ENCODE data around the gene ANKRD16. TPM values are rescaled to one million over a fixed set of nuclear protein-coding genes. Genes with fewer than 3 reads are reported as not detected.
A peak's percentile ranks its signal among the peaks of the same experiment; 100 is the strongest.
"Not testable (repeated sequence)": the region's sequence is repeated elsewhere in the genome, so short reads cannot be mapped to it uniquely, and the experiment has no call there.

Gene ANKRD16
- total RNA-seq, 2 experiments from 2014 or later = 3.3 to 5.4 TPM

DNA sequence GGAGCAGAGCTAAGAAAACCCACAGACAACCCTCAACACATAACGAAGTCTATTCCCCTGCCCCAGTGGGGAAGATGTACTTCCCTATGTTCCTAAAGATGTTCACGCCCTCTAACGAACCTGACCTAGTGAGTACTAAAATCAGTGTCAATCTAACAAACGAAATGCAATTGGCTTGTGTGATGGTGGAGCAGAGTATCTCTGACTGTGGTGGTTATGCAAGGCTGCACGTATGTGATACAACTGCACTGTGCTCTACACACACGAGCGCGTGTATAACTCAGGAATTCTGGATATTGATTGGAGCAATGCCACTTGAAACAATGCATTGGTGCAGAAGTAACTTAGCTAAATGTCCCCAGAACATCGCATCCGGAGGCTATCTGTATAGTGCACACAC, 1.3 kb downstream of the ANKRD16 start:
- H3K9me3 Mint-ChIP-seq = no peaks in the 10 kb centered on the region
- ChIA-PET POLR2A (interaction anchor here (0.8 to 4.3 kb wide), 6 partner anchors 9 to 123 kb away, joined by 3 to 31 read pairs (median 3); partner anchors contain the start of genes GDI2 and IL15RA), CTCF (interaction anchor here (0.5 to 2.7 kb wide), 4 partner anchors 14 to 259 kb away, joined by 3 to 8 read pairs (median 4); partner anchors contain the start of gene GDI2)
- H3K27me3 Mint-ChIP-seq = no peaks in the 10 kb centered on the region
- H3K27ac Mint-ChIP-seq = no peak overlapping the region
- DNase-seq = no peak
- peaks cover 31% of the 10 kb centered on the region for H3K36me3 Mint-ChIP-seq (ENCODE audit: low read depth)
- H3K4me1 Mint-ChIP-seq = peaks cover 39% of the 10 kb centered on the region
- H3K4me3 Mint-ChIP-seq = peak overlapping the region; percentile 83

DNA sequence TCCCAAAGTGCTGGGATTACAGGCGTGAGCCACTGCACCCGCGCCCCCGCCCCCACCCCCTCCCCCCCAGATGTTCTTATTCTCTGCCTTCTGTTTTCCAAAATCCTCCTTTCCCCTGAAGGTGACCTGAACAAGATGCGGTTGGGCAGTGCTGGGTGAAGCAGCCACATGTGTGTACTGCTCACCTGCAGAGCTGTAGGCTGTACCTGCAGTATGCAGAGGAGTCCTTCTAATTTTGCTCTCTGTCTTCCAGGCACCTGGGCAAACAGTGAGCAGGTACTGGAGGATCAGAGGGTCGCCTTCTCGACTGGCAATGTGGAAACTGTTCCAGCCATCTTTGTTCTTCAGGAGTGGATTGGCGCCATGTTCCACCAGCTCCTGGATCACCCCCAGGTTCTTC, 2.1 kb downstream of the ANKRD16 start:
- H3K27me3 Mint-ChIP-seq = no peaks in the 10 kb centered on the region
- POLR2A ChIA-PET = interaction anchor here (0.9 to 4.3 kb wide), 5 partner anchors 8 to 123 kb away, joined by 3 to 31 read pairs (median 3); partner anchors contain the start of genes GDI2 and IL15RA
- peaks cover 36% of the 10 kb centered on the region for H3K4me1 Mint-ChIP-seq
- H3K4me3 Mint-ChIP-seq = no peak overlapping the region
- H3K36me3 Mint-ChIP-seq (ENCODE audit: low read depth) = peaks cover 31% of the 10 kb centered on the region
- CTCF ChIA-PET = interaction anchor here (1.0 to 2.7 kb wide), 3 partner anchors 14 to 258 kb away, joined by 4 to 8 read pairs (median 5); partner anchors contain the start of gene GDI2
- H3K27ac Mint-ChIP-seq = no peak overlapping the region
- no peak for DNase-seq
- H3K9me3 Mint-ChIP-seq = no peaks in the 10 kb centered on the region

DNA sequence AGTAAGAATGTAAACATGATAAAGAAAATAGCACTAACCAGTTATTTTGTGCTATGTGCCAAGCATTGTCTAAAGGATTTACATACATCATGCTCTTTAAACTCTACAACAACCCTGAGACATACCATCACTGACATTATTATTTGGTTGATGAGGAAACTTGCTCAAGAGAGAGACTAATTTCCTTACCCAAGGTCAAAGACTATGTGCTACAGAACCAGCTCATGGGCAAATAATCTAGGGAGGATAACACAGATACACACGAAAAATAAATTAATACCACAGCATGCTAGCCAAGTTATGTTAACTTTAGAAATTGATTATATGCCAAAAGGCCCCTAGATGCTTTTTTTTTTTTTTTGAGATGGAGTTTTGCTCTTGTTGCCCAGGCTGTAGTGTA, 2.7 kb downstream of the ANKRD16 start:
- Mint-ChIP-seq H3K4me1 (peaks cover 30% of the 10 kb centered on the region), H3K27ac (no peak overlapping the region), H3K4me3 (no peak overlapping the region), H3K27me3 (no peaks in the 10 kb centered on the region), H3K9me3 (no peaks in the 10 kb centered on the region), H3K36me3 (ENCODE audit: low read depth) (peaks cover 31% of the 10 kb centered on the region)
- POLR2A ChIA-PET = interaction anchor here (0.6 to 1.1 kb wide), 2 partner anchors 8 to 74 kb away, joined by 3 read pairs; partner anchors contain the start of gene GDI2
- CTCF ChIA-PET = interaction anchor here (0.6 to 2.7 kb wide), 3 partner anchors 13 to 91 kb away, joined by 4 to 8 read pairs (median 5); no protein-coding TSS in a partner anchor
- no peak for DNase-seq

DNA sequence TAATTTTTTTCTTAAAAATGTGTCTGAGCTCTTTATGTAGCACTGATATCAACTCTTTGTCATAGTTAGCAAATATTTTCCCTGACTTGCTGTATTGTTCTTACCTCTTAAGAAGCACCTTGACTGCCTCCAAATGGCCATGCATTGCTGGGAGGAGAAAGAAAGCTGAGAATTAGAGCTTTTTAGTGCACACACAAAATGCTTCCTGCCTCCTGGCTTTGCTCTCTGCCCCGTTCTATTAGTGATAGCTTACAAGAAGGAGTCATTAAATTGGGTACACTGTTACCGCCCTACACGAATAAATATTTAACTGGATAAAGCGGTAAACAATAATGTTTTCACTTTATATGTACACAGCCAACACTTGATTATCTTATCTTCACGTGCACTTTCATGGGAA, 4.1 kb downstream of the ANKRD16 start:
- peaks cover 27% of the 10 kb centered on the region for H3K36me3 Mint-ChIP-seq (ENCODE audit: low read depth)
- DNase-seq = no peak
- ChIA-PET POLR2A (no interaction called here), CTCF (interaction anchor here (1.1 to 3.9 kb wide), 2 partner anchors 12 to 256 kb away, joined by 3 to 15 read pairs; no protein-coding TSS in a partner anchor)
- no peaks in the 10 kb centered on the region for H3K27me3 Mint-ChIP-seq
- H3K27ac Mint-ChIP-seq = no peak overlapping the region
- H3K4me1 Mint-ChIP-seq = peaks cover 16% of the 10 kb centered on the region
- no peaks in the 10 kb centered on the region for H3K9me3 Mint-ChIP-seq
- H3K4me3 Mint-ChIP-seq = no peak overlapping the region

DNA sequence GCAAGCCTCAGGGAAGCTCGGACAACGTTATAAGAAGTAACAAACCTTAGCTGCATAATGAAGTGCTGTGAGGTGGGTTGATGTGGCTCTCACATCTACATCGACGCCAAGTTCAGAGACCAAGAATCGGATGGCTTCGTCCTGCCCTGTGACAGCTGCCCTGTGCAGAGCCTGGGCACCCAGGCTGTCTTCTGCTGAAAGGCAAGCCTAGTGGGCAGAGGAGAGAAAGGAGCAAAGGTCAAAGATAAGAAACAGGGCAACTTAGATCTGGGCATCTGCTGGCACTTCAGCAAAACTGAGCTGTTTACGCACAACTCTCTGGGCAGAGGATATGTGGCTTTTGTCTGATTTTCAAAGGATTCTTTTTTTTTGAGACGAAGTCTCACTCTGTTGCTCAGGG, 6.7 kb downstream of the ANKRD16 start:
- Mint-ChIP-seq H3K4me1 (peaks cover 7% of the 10 kb centered on the region), H3K27me3 (no peaks in the 10 kb centered on the region), H3K4me3 (no peak overlapping the region), H3K36me3 (ENCODE audit: low read depth) (peaks cover 20% of the 10 kb centered on the region), H3K9me3 (no peaks in the 10 kb centered on the region), H3K27ac (no peak overlapping the region)
- no peak for DNase-seq
- ChIA-PET CTCF (interaction anchor here (1.6 to 3.9 kb wide), 2 partner anchors 9 to 69 kb away, joined by 3 to 15 read pairs; partner anchors contain the start of gene GDI2), POLR2A (no interaction called here)

DNA sequence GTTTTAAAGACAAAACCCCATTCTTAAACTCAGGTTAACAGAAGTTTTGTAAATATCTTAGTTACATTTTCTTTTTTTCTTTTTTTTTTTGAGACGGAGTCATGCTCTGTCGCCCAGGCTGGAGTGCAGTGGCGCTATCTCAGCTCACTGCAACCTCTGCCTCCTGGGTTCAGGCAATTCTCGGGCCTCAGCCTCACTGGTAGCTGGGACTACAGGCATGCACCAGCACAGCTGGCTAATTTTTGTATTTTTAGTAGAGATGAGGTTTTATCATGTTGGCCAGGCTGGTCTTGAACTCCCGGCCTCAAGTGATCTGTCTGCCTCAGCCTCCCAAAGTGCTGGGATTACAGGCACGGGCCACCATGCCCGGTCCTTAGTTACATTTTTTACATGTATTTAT, 12.7 kb downstream of the ANKRD16 start:
- H3K27ac Mint-ChIP-seq; DNase-seq; H3K9me3 Mint-ChIP-seq; H3K4me1 Mint-ChIP-seq; H3K4me3 Mint-ChIP-seq; H3K27me3 Mint-ChIP-seq; H3K36me3 Mint-ChIP-seq (ENCODE audit: low read depth): not testable (repeated sequence)
- ChIA-PET POLR2A (interaction anchor here (1.2 kb wide), 1 partner anchor 64 kb away, joined by 3 read pairs; the partner anchor contains the start of gene GDI2), CTCF (interaction anchor here (2.2 kb wide), 1 partner anchor 12 kb away, joined by 6 read pairs; the partner anchor contains the start of genes ANKRD16 and FBH1)

DNA sequence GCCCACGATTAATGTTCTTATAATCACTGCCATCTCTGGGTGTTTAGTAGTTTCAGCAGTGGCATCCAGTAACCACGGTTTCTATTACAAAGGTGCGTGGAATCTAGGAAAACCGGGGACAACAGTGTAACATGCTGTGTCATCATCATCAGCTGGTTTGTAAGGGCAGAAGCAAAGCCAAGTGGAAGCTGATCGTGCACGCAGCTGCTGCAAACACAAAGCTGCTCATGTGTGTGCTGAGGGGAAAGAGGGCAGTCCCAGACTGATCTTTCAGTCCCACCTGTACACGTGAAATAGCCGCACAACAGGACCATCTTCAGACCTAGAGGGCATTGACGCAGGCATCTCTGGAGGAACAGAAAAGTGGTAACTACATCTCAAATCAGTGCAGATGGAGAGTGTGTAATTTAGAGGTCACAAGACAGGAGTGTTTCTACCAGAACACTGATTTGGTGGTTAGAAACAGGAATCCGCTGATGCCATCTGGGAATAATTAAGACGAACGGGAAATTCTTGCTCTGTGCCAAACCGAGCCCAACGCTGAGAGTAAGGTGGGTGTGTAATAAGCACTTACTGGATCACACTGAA, 13.4 kb downstream of the ANKRD16 start:
- POLR2A ChIA-PET = no interaction called here
- Mint-ChIP-seq H3K4me1 (peaks cover 2% of the 10 kb centered on the region), H3K36me3 (ENCODE audit: low read depth) (no peaks in the 10 kb centered on the region), H3K27ac (no peak overlapping the region), H3K9me3 (no peaks in the 10 kb centered on the region), H3K4me3 (no peak overlapping the region), H3K27me3 (no peaks in the 10 kb centered on the region)
- CTCF ChIA-PET = interaction anchor here (0.7 kb wide), 1 partner anchor 719 kb away, joined by 3 read pairs; no protein-coding TSS in a partner anchor
- DNase-seq = no peak

DNA sequence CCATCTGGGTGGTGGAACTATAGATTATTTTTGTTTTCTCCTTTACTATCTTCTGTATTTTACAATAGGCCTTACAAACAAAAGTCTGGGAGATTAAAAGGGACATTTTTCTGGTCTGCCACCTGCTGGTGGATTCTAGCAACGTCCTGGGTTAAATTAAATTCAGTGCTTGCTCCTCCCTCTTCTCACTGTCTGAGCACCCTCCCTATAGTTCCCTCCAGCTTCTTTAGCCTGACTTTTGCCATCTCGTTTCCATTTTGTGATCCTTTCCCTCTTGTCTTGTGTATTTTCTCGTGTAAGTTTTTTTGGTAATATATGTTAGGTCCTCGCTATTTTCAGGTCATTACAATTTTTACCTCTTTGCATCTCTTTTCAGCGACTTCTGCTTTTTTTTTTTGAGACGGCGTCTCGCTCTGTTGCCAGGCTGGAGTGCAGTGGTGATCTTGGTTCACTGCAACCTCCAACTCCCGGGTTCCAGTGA, 16.1 kb downstream of the ANKRD16 start:
- H3K27me3 Mint-ChIP-seq = no peaks in the 10 kb centered on the region
- H3K4me1 Mint-ChIP-seq = peaks cover 2% of the 10 kb centered on the region
- H3K4me3 Mint-ChIP-seq = no peak overlapping the region
- peak; percentile 73 for DNase-seq
- ChIA-PET POLR2A (interaction anchor here (1.1 to 1.4 kb wide), 2 partner anchors 60 to 62 kb away, joined by 4 to 6 read pairs; partner anchors contain the start of gene GDI2), CTCF (interaction anchor here (0.6 to 2.9 kb wide), 9 partner anchors 11 to 244 kb away, joined by 3 to 15 read pairs (median 5); partner anchors contain the start of genes ANKRD16 and FBH1)
- H3K36me3 Mint-ChIP-seq (ENCODE audit: low read depth) = no peaks in the 10 kb centered on the region
- no peak overlapping the region for H3K27ac Mint-ChIP-seq
- peaks cover 2% of the 10 kb centered on the region for H3K9me3 Mint-ChIP-seq

DNA sequence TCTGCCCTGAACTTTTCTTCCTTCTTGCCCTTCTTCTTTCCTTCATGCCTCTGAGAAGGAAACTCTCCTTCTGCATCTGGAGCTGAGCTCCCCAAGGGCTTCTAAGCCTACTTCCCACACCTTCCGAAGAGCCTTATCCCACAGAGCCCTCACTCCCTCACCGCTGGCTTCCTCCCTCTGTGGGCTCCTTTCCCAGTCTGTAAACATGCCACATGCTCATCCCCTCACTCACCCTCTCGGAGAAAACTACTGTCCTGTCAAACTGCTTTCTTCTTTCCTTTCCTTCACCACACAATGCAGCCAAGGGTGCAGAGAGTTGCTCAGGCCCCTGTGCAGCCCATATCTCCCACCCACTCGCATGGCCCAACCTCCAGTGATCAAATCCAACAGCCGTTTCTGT, 18.1 kb downstream of the ANKRD16 start:
- Mint-ChIP-seq H3K4me1 (peaks cover 4% of the 10 kb centered on the region), H3K27ac (no peak overlapping the region), H3K9me3 (peaks cover 6% of the 10 kb centered on the region), H3K27me3 (no peaks in the 10 kb centered on the region), H3K4me3 (no peak overlapping the region), H3K36me3 (ENCODE audit: low read depth) (no peaks in the 10 kb centered on the region)
- DNase-seq = no peak
- CTCF ChIA-PET = interaction anchor here (2.6 kb wide), 1 partner anchor 242 kb away, joined by 6 read pairs; no protein-coding TSS in a partner anchor
- POLR2A ChIA-PET = no interaction called here

DNA sequence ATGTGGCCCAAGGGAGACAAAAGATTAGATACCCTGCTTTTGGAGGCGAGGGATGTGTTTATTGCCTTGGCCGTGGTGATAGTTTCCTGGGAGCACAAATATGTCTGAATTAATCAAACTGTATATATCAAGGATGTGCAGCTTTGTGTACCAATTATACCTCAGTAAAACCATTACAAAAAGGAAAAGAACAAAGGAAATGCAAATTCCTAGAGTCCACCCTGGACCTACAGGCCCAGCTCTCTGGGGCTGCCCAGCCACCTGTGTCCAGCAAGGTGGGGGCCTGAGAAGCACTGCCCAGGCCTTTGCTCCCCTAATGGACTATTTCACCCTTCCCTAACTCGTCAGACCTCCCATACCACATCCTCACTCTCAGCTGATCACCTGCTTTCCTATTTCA, 20.5 kb downstream of the ANKRD16 start:
- H3K9me3 Mint-ChIP-seq = peaks cover 6% of the 10 kb centered on the region
- H3K4me1 Mint-ChIP-seq = peaks cover 5% of the 10 kb centered on the region
- H3K27ac Mint-ChIP-seq = no peak overlapping the region
- no peak overlapping the region for H3K4me3 Mint-ChIP-seq
- CTCF ChIA-PET = no interaction called here
- H3K36me3 Mint-ChIP-seq (ENCODE audit: low read depth) = no peaks in the 10 kb centered on the region
- no peaks in the 10 kb centered on the region for H3K27me3 Mint-ChIP-seq
- no peak for DNase-seq
- POLR2A ChIA-PET = interaction anchor here (0.7 kb wide), 1 partner anchor 25 kb away, joined by 3 read pairs; no protein-coding TSS in a partner anchor

DNA sequence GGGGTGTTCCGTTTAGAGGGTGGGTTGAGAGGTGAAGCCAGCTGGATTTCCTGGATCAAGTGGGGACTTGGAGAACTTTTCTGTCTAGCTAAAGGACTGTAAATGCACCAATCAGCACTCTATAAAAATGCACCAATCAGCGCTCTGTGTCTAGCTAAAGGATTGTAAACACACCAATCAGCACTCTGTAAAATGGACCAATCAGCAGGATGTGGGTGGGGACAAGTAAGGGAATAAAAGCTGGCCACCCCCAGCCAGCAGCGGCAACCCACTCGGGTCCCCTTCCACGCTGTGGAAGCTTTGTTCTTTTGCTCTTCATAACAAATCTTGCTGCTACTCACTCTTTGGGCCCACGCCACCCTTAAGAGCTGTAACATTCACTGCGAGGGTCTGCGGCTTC, 21.3 kb downstream of the ANKRD16 start:
- H3K9me3 Mint-ChIP-seq; H3K27me3 Mint-ChIP-seq; DNase-seq; H3K4me3 Mint-ChIP-seq; H3K27ac Mint-ChIP-seq; CTCF ChIA-PET; H3K4me1 Mint-ChIP-seq; H3K36me3 Mint-ChIP-seq (ENCODE audit: low read depth): not testable (repeated sequence)
- POLR2A ChIA-PET = interaction anchor here (0.7 kb wide), 1 partner anchor 24 kb away, joined by 3 read pairs; no protein-coding TSS in a partner anchor

DNA sequence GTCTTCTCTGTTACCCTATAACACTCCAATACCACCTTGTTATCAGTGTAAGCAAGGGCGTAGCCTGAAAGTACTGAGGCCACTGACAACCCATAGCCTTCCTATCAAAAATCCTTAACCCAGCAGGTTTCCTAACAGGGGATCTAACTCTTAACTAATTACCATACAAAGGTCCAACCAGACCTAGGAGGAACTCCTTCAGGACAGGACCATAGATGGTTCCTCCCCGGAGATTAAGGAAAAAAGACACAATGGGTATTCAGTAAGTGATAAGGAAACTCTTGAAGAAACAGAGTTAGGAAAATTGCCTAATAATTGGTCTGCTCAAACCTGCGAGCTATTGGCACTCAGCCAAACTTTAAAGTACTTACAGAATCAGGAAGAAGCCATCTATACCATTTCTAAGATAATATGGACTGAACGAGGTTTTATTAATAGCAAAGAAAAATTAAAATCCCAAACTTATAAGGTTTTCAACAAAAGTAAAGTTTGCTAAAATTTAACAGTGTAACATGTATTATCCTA, 22.5 kb downstream of the ANKRD16 start:
- H3K36me3 Mint-ChIP-seq (ENCODE audit: low read depth); H3K27ac Mint-ChIP-seq; CTCF ChIA-PET; H3K4me1 Mint-ChIP-seq; POLR2A ChIA-PET; H3K27me3 Mint-ChIP-seq; H3K4me3 Mint-ChIP-seq; H3K9me3 Mint-ChIP-seq; DNase-seq: not testable (repeated sequence)

DNA sequence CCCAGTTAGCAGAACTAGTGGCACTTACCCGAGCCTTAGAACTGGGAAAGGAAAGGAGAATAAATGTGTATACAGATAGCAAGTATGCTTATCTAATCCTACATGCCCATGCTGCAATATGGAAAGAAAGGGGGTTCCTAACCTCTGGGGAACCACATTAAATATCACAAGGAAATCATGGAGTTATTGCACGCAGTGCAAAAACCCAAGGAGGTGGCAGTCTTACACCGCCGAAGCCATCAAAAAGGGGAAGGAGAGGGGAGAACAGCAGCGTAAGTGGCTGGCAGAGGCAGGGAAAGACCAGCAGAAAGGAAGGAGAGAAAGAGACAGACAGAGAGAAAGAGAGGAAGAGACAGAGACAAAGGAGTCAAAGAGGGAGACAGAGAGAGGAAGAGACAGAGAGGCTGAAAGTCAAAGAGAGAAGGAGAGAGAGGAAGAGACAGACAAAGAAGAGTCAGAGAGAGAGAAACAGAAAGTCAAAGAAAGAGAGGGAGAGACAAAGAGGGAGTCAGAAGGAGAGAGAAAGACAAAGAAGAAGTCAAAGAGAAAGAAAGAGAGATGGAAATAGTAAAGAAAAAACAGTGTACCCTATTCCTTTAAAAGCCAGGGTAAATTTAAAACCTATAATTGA, 23.1 kb downstream of the ANKRD16 start:
- H3K36me3 Mint-ChIP-seq (ENCODE audit: low read depth); H3K4me1 Mint-ChIP-seq; H3K4me3 Mint-ChIP-seq; CTCF ChIA-PET; DNase-seq; POLR2A ChIA-PET; H3K9me3 Mint-ChIP-seq; H3K27me3 Mint-ChIP-seq; H3K27ac Mint-ChIP-seq: not testable (repeated sequence)
